ENCODE results near the gene ATAD5. TPM values are rescaled to one million over a fixed set of nuclear protein-coding genes. Genes with fewer than 3 reads are reported as not detected.
A peak's percentile ranks its signal among the peaks of the same experiment; 100 is the strongest.
"Not testable (repeated sequence)": the region's sequence is repeated elsewhere in the genome, so short reads cannot be mapped to it uniquely, and the experiment has no call there.

The ATAD5 gene
- total and polyA plus RNA-seq, 9 donors = 2.6 to 4.6 (median 3.2) TPM

DNA sequence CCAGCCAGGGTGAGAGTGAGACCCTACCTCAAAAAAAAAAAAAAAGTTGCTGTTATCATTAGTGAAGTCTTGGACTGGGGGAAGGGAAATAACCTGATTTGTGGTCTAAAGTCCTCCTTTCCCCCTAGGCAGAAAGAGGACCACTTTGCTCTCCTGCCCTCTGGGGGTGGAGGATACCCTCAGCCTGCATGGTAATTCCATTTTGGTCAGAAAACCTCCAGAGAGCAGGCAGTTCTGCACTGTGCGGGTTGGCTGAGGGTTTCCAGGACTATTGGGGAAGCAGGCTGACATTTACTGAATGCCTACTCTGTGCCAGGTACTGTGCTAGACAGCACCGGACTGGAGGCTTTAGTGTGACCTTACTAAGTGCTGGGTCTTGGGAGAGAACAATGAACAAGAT is 92.6 kb downstream of the ATAD5 start:
- Histone ChIP-seq H3K4me3 (ENCODE audit: low read length) (no peak overlapping the region), H3K27me3 (ENCODE audit: control insufficient read depth, insufficient read depth, low read length) (peaks cover 61% of the 10 kb centered on the region), H3K4me1 (ENCODE audit: control insufficient read depth, insufficient read depth, low read length) (peaks cover 11% of the 10 kb centered on the region), H3K9me3 (replicated peaks; ENCODE audit: control insufficient read depth, low read depth, low read length) (no peaks in the 10 kb centered on the region), H3K27ac (ENCODE audit: low read length) (no peak overlapping the region), H3K36me3 (ENCODE audit: control insufficient read depth, insufficient read depth, low read length) (no peaks in the 10 kb centered on the region)
- WGBS (ENCODE audit: insufficient coverage) = 48% methylated on average over 2 of the region's 2 CpGs
- no peak for DNase-seq

- H3K36me3 ChIP-seq (ENCODE audit: control insufficient read depth, insufficient read depth, low read length) = no peaks in the 10 kb centered on the region
- H3K9me3 ChIP-seq (replicated peaks; ENCODE audit: control insufficient read depth, low read depth, low read length) = no peaks in the 10 kb centered on the region
- peaks cover 45% of the 10 kb centered on the region for H3K27me3 ChIP-seq (ENCODE audit: control insufficient read depth, insufficient read depth, low read length)
- no peak overlapping the region for H3K27ac ChIP-seq (ENCODE audit: low read length)
- H3K4me3 ChIP-seq (ENCODE audit: low read length) = no peak overlapping the region
- peaks cover 7% of the 10 kb centered on the region for H3K4me1 ChIP-seq (ENCODE audit: control insufficient read depth, insufficient read depth, low read length)
- 63% methylated on average over 2 of the region's 6 CpGs for WGBS (ENCODE audit: insufficient coverage)
- no peak for DNase-seq
Measured at GRCh38 chr17:30926516-30926915, 94.8 kb downstream of the ATAD5 start.

- no peaks in the 10 kb centered on the region for H3K36me3 ChIP-seq (ENCODE audit: control insufficient read depth, insufficient read depth, low read length)
- no peak overlapping the region for H3K27ac ChIP-seq (ENCODE audit: low read length)
- H3K4me3 ChIP-seq (ENCODE audit: low read length) = no peak overlapping the region
- whole genome bisulfite sequencing (ENCODE audit: insufficient coverage) = 86% methylated on average over 4 of the region's 5 CpGs
- H3K9me3 ChIP-seq (replicated peaks; ENCODE audit: control insufficient read depth, low read depth, low read length) = no peaks in the 10 kb centered on the region
- no peaks in the 10 kb centered on the region for H3K4me1 ChIP-seq (ENCODE audit: control insufficient read depth, insufficient read depth, low read length)
- H3K27me3 ChIP-seq (ENCODE audit: control insufficient read depth, insufficient read depth, low read length) = peaks cover 36% of the 10 kb centered on the region
- DNase-seq = no peak
Measured at GRCh38 chr17:30927756-30928155, 96.0 kb downstream of the ATAD5 start.

DNA sequence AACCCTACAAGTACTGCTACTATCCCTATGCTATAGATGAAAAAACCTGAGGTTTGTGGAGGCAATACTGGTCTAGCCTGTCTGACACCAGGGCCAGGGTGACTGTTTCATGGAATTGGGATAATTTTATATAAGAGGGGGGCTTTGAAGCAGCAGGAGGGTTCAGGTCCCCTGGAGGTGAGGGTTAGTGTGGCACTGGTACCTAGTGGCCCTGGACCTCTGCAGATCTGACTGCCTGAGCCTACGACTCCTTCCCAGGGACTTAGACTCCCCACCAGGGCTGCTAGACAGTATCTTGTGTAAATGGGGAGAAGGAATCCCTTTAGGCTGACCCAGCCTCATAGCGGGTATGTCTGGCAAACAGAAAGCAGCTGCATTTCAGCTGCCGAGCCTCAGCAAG is 96.8 kb downstream of the ATAD5 start:
- DNase-seq = no peak
- Histone ChIP-seq H3K27me3 (ENCODE audit: control insufficient read depth, insufficient read depth, low read length) (peaks cover 27% of the 10 kb centered on the region), H3K4me1 (ENCODE audit: control insufficient read depth, insufficient read depth, low read length) (no peaks in the 10 kb centered on the region), H3K9me3 (replicated peaks; ENCODE audit: control insufficient read depth, low read depth, low read length) (no peaks in the 10 kb centered on the region), H3K27ac (ENCODE audit: low read length) (no peak overlapping the region), H3K4me3 (ENCODE audit: low read length) (no peak overlapping the region), H3K36me3 (ENCODE audit: control insufficient read depth, insufficient read depth, low read length) (no peaks in the 10 kb centered on the region)
- no CpG with 5 or more reads among the region's 3 CpGs for WGBS (ENCODE audit: insufficient coverage)

GRCh38 chr17:30929081-30929633 is 97.4 kb downstream of the ATAD5 start:
- H3K27me3 ChIP-seq (ENCODE audit: control insufficient read depth, insufficient read depth, low read length) = peaks cover 22% of the 10 kb centered on the region
- no peaks in the 10 kb centered on the region for H3K9me3 ChIP-seq (replicated peaks; ENCODE audit: control insufficient read depth, low read depth, low read length)
- no peak for DNase-seq
- no peak overlapping the region for H3K4me3 ChIP-seq (ENCODE audit: low read length)
- WGBS (ENCODE audit: insufficient coverage) = 41% methylated on average over 7 of the region's 8 CpGs
- no peaks in the 10 kb centered on the region for H3K4me1 ChIP-seq (ENCODE audit: control insufficient read depth, insufficient read depth, low read length)
- no peaks in the 10 kb centered on the region for H3K36me3 ChIP-seq (ENCODE audit: control insufficient read depth, insufficient read depth, low read length)
- H3K27ac ChIP-seq (ENCODE audit: low read length) = no peak overlapping the region

- peaks cover 15% of the 10 kb centered on the region for H3K27me3 ChIP-seq (ENCODE audit: control insufficient read depth, insufficient read depth, low read length)
- H3K4me3 ChIP-seq (ENCODE audit: low read length); H3K36me3 ChIP-seq (ENCODE audit: control insufficient read depth, insufficient read depth, low read length); H3K9me3 ChIP-seq (replicated peaks; ENCODE audit: control insufficient read depth, low read depth, low read length); DNase-seq; H3K4me1 ChIP-seq (ENCODE audit: control insufficient read depth, insufficient read depth, low read length); H3K27ac ChIP-seq (ENCODE audit: low read length): not testable (repeated sequence)
- 90% methylated on average over 2 of the region's 3 CpGs for WGBS (ENCODE audit: insufficient coverage)
Measured at GRCh38 chr17:30929861-30930260, 98.1 kb downstream of the ATAD5 start.

DNA sequence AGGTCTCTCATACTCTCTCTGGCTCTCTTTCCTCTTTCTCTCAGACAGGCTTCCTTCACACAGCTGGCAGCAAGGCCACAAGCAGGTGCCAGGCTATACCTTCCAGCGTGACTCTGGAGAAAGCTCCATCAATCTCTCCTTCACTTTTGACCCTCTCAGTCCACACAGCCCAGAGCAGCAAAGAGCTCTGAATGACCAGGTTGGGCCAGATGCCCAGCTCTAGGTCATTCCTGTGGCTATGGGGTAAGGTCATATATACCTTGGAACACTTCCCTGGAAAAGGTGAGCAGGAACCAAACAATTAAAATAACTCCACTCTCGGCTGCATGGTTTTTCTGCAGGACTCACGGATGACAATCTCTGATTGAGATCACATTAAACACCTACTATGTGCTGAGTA is 98.7 kb downstream of the ATAD5 start:
- H3K36me3 ChIP-seq (ENCODE audit: control insufficient read depth, insufficient read depth, low read length) = no peaks in the 10 kb centered on the region
- H3K4me3 ChIP-seq (ENCODE audit: low read length) = no peak overlapping the region
- H3K9me3 ChIP-seq (replicated peaks; ENCODE audit: control insufficient read depth, low read depth, low read length) = no peaks in the 10 kb centered on the region
- no CpG with 5 or more reads among the region's 3 CpGs for WGBS (ENCODE audit: insufficient coverage)
- H3K27ac ChIP-seq (ENCODE audit: low read length) = no peak overlapping the region
- H3K27me3 ChIP-seq (ENCODE audit: control insufficient read depth, insufficient read depth, low read length) = peaks cover 13% of the 10 kb centered on the region
- DNase-seq = no peak
- no peaks in the 10 kb centered on the region for H3K4me1 ChIP-seq (ENCODE audit: control insufficient read depth, insufficient read depth, low read length)

GRCh38 chr17:30931582-30931981 is 99.8 kb downstream of the ATAD5 start:
- H3K36me3 ChIP-seq (ENCODE audit: control insufficient read depth, insufficient read depth, low read length); H3K4me1 ChIP-seq (ENCODE audit: control insufficient read depth, insufficient read depth, low read length); H3K4me3 ChIP-seq (ENCODE audit: low read length); DNase-seq; H3K27ac ChIP-seq (ENCODE audit: low read length); H3K9me3 ChIP-seq (replicated peaks; ENCODE audit: control insufficient read depth, low read depth, low read length); H3K27me3 ChIP-seq (ENCODE audit: control insufficient read depth, insufficient read depth, low read length): not testable (repeated sequence)
- WGBS (ENCODE audit: insufficient coverage) = 79% methylated on average over 3 of the region's 8 CpGs

DNA sequence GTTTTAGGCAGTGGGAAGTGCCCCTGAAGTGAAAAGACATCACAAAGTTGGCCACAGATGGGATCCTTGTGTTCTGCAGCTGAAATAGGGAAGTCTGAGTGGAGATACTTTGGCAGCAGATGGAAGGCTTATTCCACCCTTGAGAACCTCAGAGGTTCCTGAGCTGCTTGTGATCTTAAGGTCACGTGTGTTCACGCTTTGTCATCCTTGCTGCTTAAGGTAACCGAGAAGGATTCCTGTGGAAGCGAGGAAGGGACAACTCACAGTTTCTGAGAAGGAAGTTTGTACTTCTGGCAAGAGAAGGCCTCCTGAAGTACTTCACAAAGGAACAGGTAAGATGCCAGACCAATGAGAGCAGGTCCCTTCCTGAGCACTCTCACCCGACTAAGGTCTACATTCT is 102.2 kb downstream of the ATAD5 start:
- no peaks in the 10 kb centered on the region for H3K4me1 ChIP-seq (ENCODE audit: control insufficient read depth, insufficient read depth, low read length)
- H3K9me3 ChIP-seq (replicated peaks; ENCODE audit: control insufficient read depth, low read depth, low read length) = no peaks in the 10 kb centered on the region
- H3K27me3 ChIP-seq (ENCODE audit: control insufficient read depth, insufficient read depth, low read length) = no peaks in the 10 kb centered on the region
- no peaks in the 10 kb centered on the region for H3K36me3 ChIP-seq (ENCODE audit: control insufficient read depth, insufficient read depth, low read length)
- peak; percentile 36 for DNase-seq
- WGBS (ENCODE audit: insufficient coverage) = 37% methylated on average over 4 of the region's 5 CpGs
- H3K27ac ChIP-seq (ENCODE audit: low read length) = no peak overlapping the region
- H3K4me3 ChIP-seq (ENCODE audit: low read length) = no peak overlapping the region

DNA sequence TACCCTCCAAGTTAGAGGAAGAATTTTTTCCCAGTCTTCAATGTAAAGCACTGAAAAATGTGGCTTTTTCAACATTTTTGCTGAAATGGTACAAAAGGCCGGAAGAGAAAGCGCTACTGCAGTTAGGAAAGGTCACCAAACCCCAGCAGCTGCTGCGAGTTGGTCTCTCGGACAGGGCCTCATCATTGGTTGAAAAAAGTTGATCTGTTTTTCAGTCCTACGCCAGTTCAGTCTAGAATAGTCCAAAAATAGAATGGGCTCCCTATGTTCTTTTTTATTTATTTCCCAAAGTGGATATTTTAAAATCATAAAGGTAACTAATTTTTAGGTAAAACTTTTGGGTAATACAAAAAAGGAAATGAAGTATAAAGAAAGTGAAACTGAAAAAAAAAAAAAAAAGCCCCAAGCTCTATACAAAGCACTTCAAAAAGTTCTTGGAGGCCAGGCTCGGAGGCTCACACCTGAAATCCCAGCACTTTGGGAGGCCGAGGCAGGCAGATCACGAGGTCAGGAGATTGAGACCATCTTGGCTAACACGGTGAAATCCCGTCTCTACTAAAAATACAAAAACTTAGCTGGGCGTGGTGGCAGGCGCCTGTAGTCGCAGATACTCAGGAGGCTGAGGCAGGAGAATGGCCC is 107.4 kb downstream of the ATAD5 start:
- H3K27ac ChIP-seq (ENCODE audit: low read length) = peak overlapping the region; percentile 13
- no peak overlapping the region for H3K4me3 ChIP-seq (ENCODE audit: low read length)
- peak; percentile 63 for DNase-seq
- H3K36me3 ChIP-seq (ENCODE audit: control insufficient read depth, insufficient read depth, low read length) = no peaks in the 10 kb centered on the region
- no peaks in the 10 kb centered on the region for H3K4me1 ChIP-seq (ENCODE audit: control insufficient read depth, insufficient read depth, low read length)
- no peaks in the 10 kb centered on the region for H3K27me3 ChIP-seq (ENCODE audit: control insufficient read depth, insufficient read depth, low read length)
- H3K9me3 ChIP-seq (replicated peaks; ENCODE audit: control insufficient read depth, low read depth, low read length) = no peaks in the 10 kb centered on the region
- WGBS (ENCODE audit: insufficient coverage) = 87% methylated on average over 9 of the region's 13 CpGs

Data from muscle of leg (tissue), 11 donors.